PFSK-1 (cell line): ENCODE data around the gene S100A8.

Experiments used
- FOXP2 ChIP-seq: optimal IDR thresholded peaks from 2 replicates; pipeline ENCODE3; 2011; ENCODE audit warnings: borderline replicate concordance, control low read depth, inconsistent platforms; ENCODE audit not compliant: insufficient read depth; ENCODE audit errors: extremely low read length, extremely low read depth
- POLR2AphosphoS5 ChIP-seq: IDR thresholded peaks from 2 replicates; pipeline ENCODE4 v1.6.1; 2012; ENCODE audit warnings: low read depth, mild to moderate bottlenecking, control low read depth, low read length, moderate library complexity
- REST ChIP-seq, 2 experiments: IDR thresholded peaks; 2 replicates each; pipeline versions ENCODE4 v1.6.1 to v1.8.0; 2011 to 2012; ENCODE audit warnings: low read depth in 2 of 2, low read length in 2 of 2, control low read depth in 1 of 2, inconsistent platforms in 1 of 2, mild to moderate bottlenecking in 1 of 2, moderate library complexity in 1 of 2; ENCODE audit not compliant: insufficient read depth in 1 of 2
- SIN3A ChIP-seq: IDR thresholded peaks from 2 replicates; pipeline ENCODE4 v1.6.1; 2012; ENCODE audit warnings: mild to moderate bottlenecking, low read length, moderate library complexity, borderline replicate concordance; ENCODE audit not compliant: insufficient read depth
- TAF1 ChIP-seq: IDR thresholded peaks from 2 replicates; pipeline ENCODE4 v1.6.1; 2012; ENCODE audit warnings: low read length, control low read depth, borderline replicate concordance; ENCODE audit not compliant: insufficient read depth

GRCh38 chr1:153401461-153401860 is 10.6 kb upstream of the S100A8 start:
- TF ChIP-seq TAF1 (no peak), POLR2AphosphoS5 (no peak), SIN3A (no peak), REST (IDR thresholded peaks at IDR 0.05; ENCODE audit: insufficient read depth in 1 of 2, low read depth in 2 of 2, low read length in 2 of 2) (no peak), FOXP2 (no peak)
